IgD-negative memory B cell (primary cell): ENCODE data around the gene WDR59. TPM values are rescaled to one million over a fixed set of nuclear protein-coding genes. Genes with fewer than 3 reads are reported as not detected.

Experiments used
- polyA plus RNA-seq: library from polyadenylated mRNA; unstranded; fragments of 300-500 nt; fragmentation: Illumina TruSeq; gene quantifications from one replicate; pipeline ENCODE4 v1.2.3, GENCODE V29; 2021

The WDR59 gene
- polyA plus RNA-seq, 1 donor from 2014 or later = 9.2 TPM

Other genes starting within 250 kb of the WDR59 start
- gene FA2H, start 210.3 kb downstream of the WDR59 start, polyA plus RNA-seq = 4.0 TPM
- gene ZNRF1, start 13.9 kb upstream of the WDR59 start, polyA plus RNA-seq = not detected
- not detected for gene LDHD, start 131.7 kb upstream of the WDR59 start, polyA plus RNA-seq
- 12.9 TPM for gene ZFP1, start 163.4 kb upstream of the WDR59 start, polyA plus RNA-seq
- gene CTRB2, start 222.0 kb upstream of the WDR59 start, polyA plus RNA-seq = not detected
- not detected for gene CTRB1, start 233.9 kb upstream of the WDR59 start, polyA plus RNA-seq